ACC112 (cell line): ENCODE results near the gene ERCC8.
"Not testable (repeated sequence)": the region's sequence is repeated elsewhere in the genome, so short reads cannot be mapped to it uniquely, and the experiment has no call there.

Experiments used
- H2AFZ ChIP-seq: fragments of 200-600 bp; sonication (generic); one replicate; pipeline ENCODE4 v1.6.0; 2017; ENCODE audit warnings: antibody characterized with exemption, low read length; ENCODE audit not compliant: unreplicated experiment
- H3K27ac ChIP-seq: fragments of 200-600 bp; sonication (generic); 2 replicates; pipeline ENCODE4 v1.5.1; 2014; ENCODE audit warnings: low read depth, mild to moderate bottlenecking, antibody characterized with exemption, low read length, moderate library complexity
- H3K27me3 ChIP-seq: fragments of 200-600 bp; sonication (generic); 2 replicates; pipeline ENCODE4 v1.6.1; 2014; ENCODE audit warnings: mild to moderate bottlenecking, antibody characterized with exemption, low read length, moderate library complexity, mixed read lengths; ENCODE audit not compliant: insufficient read depth
- H3K36me3 ChIP-seq: fragments of 200-600 bp; sonication (generic); 2 replicates; pipeline ENCODE4 v1.6.1; 2016; ENCODE audit warnings: mild to moderate bottlenecking, antibody characterized with exemption, low read length, moderate library complexity, mixed read lengths; ENCODE audit not compliant: insufficient read depth
- H3K4me1 ChIP-seq: fragments of 200-600 bp; sonication (generic); one replicate; pipeline ENCODE4 v1.6.1; 2016; ENCODE audit warnings: low read length, mixed read lengths; ENCODE audit not compliant: insufficient read depth, unreplicated experiment, control insufficient read depth
- H3K4me3 ChIP-seq: fragments of 200-600 bp; sonication (generic); 2 replicates; pipeline ENCODE4 v1.5.1; 2014; ENCODE audit warnings: mild to moderate bottlenecking, low read depth, low read length
- H3K79me2 ChIP-seq: fragments of 200-600 bp; sonication (generic); one replicate; pipeline ENCODE4 v1.6.0; 2016; ENCODE audit warnings: low read length; ENCODE audit not compliant: control insufficient read depth, unreplicated experiment, insufficient read depth

ERCC8 gene

GRCh38 chr5:60944904-60945812 is at the start of gene ERCC8, which contains the start of gene NDUFAF2:
Gene ERCC8, minus strand, starts transcription at chr5:60945070. Its CDS starts 62 bp downstream, at chr5:60945008.
Gene NDUFAF2, plus strand, starts transcription at chr5:60945205. Its CDS starts 51 bp downstream, at chr5:60945256.
- H3K27me3 ChIP-seq: no peaks in the 10 kb centered on the region
- H3K36me3 ChIP-seq: peaks cover 8% of the 10 kb centered on the region; the same call in 1 of the 2 replicates
- peaks cover 83% of the 10 kb centered on the region for H3K79me2 ChIP-seq
- H3K4me3 ChIP-seq: peak within 1 kb of the TSS; percentile 84
- peak within 1 kb of the TSS; percentile 99 for H2AFZ ChIP-seq
- H3K4me1 ChIP-seq: peaks cover 15% of the 10 kb centered on the region
- peak within 1 kb of the TSS; percentile 72 for H3K27ac ChIP-seq

- H3K27ac ChIP-seq: no peak overlapping the region
- peaks cover 16% of the 10 kb centered on the region for H3K79me2 ChIP-seq
- H3K27me3 ChIP-seq: no peaks in the 10 kb centered on the region
- H3K36me3 ChIP-seq: peaks cover 10% of the 10 kb centered on the region; the same call in 1 of the 2 replicates
- peaks cover 3% of the 10 kb centered on the region for H3K4me1 ChIP-seq
- H3K4me3 ChIP-seq: no peak overlapping the region
- no peak overlapping the region for H2AFZ ChIP-seq
Measured at GRCh38 chr5:60993875-60994571, 49.2 kb upstream of the ERCC8 start.

- Histone ChIP-seq H3K4me1 (peaks cover 1% of the 10 kb centered on the region), H3K4me3 (no peak overlapping the region), H3K36me3 (peaks cover 10% of the 10 kb centered on the region; the same call in 1 of the 2 replicates), H3K27ac (no peak overlapping the region), H3K27me3 (no peaks in the 10 kb centered on the region), H2AFZ (no peak overlapping the region), H3K79me2 (peaks cover 14% of the 10 kb centered on the region)
Measured at GRCh38 chr5:60993425-60993824, 48.6 kb upstream of the ERCC8 start.

GRCh38 chr5:60992871-60993270 is 48.0 kb upstream of the ERCC8 start:
- no peak overlapping the region for H3K27ac ChIP-seq
- peaks cover 14% of the 10 kb centered on the region for H3K79me2 ChIP-seq
- no peaks in the 10 kb centered on the region for H3K27me3 ChIP-seq
- H2AFZ ChIP-seq: no peak overlapping the region
- peaks cover 10% of the 10 kb centered on the region; the same call in 1 of the 2 replicates for H3K36me3 ChIP-seq
- H3K4me3 ChIP-seq: no peak overlapping the region
- no peaks in the 10 kb centered on the region for H3K4me1 ChIP-seq

GRCh38 chr5:60989790-60990189 is 44.9 kb upstream of the ERCC8 start:
- Histone ChIP-seq H3K79me2 (peaks cover 14% of the 10 kb centered on the region), H3K4me3 (no peak overlapping the region), H3K36me3 (peaks cover 10% of the 10 kb centered on the region; the same call in 1 of the 2 replicates), H3K27me3 (no peaks in the 10 kb centered on the region), H3K27ac (no peak overlapping the region), H3K4me1 (no peaks in the 10 kb centered on the region), H2AFZ (no peak overlapping the region)

GRCh38 chr5:60982127-60982526 is 37.3 kb upstream of the ERCC8 start:
- not testable (repeated sequence) for H3K27me3 ChIP-seq, H3K27ac ChIP-seq, H3K4me3 ChIP-seq, H3K36me3 ChIP-seq, H3K4me1 ChIP-seq, H2AFZ ChIP-seq
- H3K79me2 ChIP-seq: peaks cover 24% of the 10 kb centered on the region

- no peak overlapping the region for H3K27ac ChIP-seq
Measured at GRCh38 chr5:60980511-60980910, 35.6 kb upstream of the ERCC8 start.

GRCh38 chr5:60978968-60979367 is 34.1 kb upstream of the ERCC8 start:
- no peaks in the 10 kb centered on the region for H3K36me3 ChIP-seq
- H3K79me2 ChIP-seq: peaks cover 35% of the 10 kb centered on the region
- no peak overlapping the region for H3K27ac ChIP-seq
- H3K27me3 ChIP-seq: no peaks in the 10 kb centered on the region
- H3K4me1 ChIP-seq: no peaks in the 10 kb centered on the region
- no peak overlapping the region for H2AFZ ChIP-seq
- H3K4me3 ChIP-seq: no peak overlapping the region

More at GRCh38 chr5:60980511-60980910, 35.6 kb upstream of the ERCC8 start:
- Histone ChIP-seq H3K4me3 (no peak overlapping the region), H3K27me3 (no peaks in the 10 kb centered on the region), H3K36me3 (no peaks in the 10 kb centered on the region), H3K79me2 (peaks cover 25% of the 10 kb centered on the region), H2AFZ (no peak overlapping the region), H3K4me1 (no peaks in the 10 kb centered on the region)

- no peaks in the 10 kb centered on the region for H3K36me3 ChIP-seq
- no peak overlapping the region for H2AFZ ChIP-seq
- no peak overlapping the region for H3K27ac ChIP-seq
- H3K79me2 ChIP-seq: peaks cover 39% of the 10 kb centered on the region
- no peaks in the 10 kb centered on the region for H3K4me1 ChIP-seq
- H3K4me3 ChIP-seq: no peak overlapping the region
- H3K27me3 ChIP-seq: no peaks in the 10 kb centered on the region
Measured at GRCh38 chr5:60977956-60978737, 33.3 kb upstream of the ERCC8 start.

- Histone ChIP-seq H3K27me3 (no peaks in the 10 kb centered on the region), H2AFZ (no peak overlapping the region), H3K4me3 (no peak overlapping the region), H3K27ac (no peak overlapping the region), H3K4me1 (no peaks in the 10 kb centered on the region), H3K36me3 (0 out of 2 replicates have a peak, but pooled peaks cover 2% of the 10 kb centered on the region), H3K79me2 (peaks cover 50% of the 10 kb centered on the region)
Measured at GRCh38 chr5:60972231-60972630, 27.4 kb upstream of the ERCC8 start.
